GM15510 (cell line): ENCODE results near the gene PDCL2.

Experiments
- POLR2A ChIP-seq: IDR thresholded peaks from 3 replicates; pipeline ENCODE4 v1.6.1; 2011; ENCODE audit warnings: borderline replicate concordance; ENCODE audit not compliant: insufficient read length; ENCODE audit errors: extremely low read depth

The PDCL2 gene

GRCh38 chr4:55610381-55610780 lies 18.3 kb upstream of the PDCL2 start:
- TF ChIP-seq POLR2A, result no peak

GRCh38 chr4:55609393-55609866 lies 17.4 kb upstream of the PDCL2 start:
- TF ChIP-seq POLR2A, result no peak

GRCh38 chr4:55608591-55608990 lies 16.5 kb upstream of the PDCL2 start:
- no peak for TF ChIP-seq POLR2A

- no peak for TF ChIP-seq POLR2A
These were observed 13.0 kb upstream of the PDCL2 start for GRCh38 chr4:55604996-55605395.

GRCh38 chr4:55600640-55601039 lies 8.6 kb upstream of the PDCL2 start:
- no peak for TF ChIP-seq POLR2A

GRCh38 chr4:55598641-55599040 lies 6.6 kb upstream of the PDCL2 start:
- TF ChIP-seq POLR2A, result no peak

GRCh38 chr4:55588160-55588559 lies 3.9 kb downstream of the PDCL2 start:
- no peak for TF ChIP-seq POLR2A

- TF ChIP-seq POLR2A, result no peak
These were observed 13.6 kb downstream of the PDCL2 start for GRCh38 chr4:55578341-55579010.

- no peak for TF ChIP-seq POLR2A
These were observed 16.5 kb downstream of the PDCL2 start for GRCh38 chr4:55575513-55575912.

- TF ChIP-seq POLR2A, result no peak
These were observed 17.8 kb downstream of the PDCL2 start for GRCh38 chr4:55574252-55574651.

GRCh38 chr4:55571806-55572205 lies 20.2 kb downstream of the PDCL2 start:
- no peak for TF ChIP-seq POLR2A

GRCh38 chr4:55568905-55569504 lies 23.0 kb downstream of the PDCL2 start:
- no peak for TF ChIP-seq POLR2A

GRCh38 chr4:55561889-55562288 lies 30.2 kb downstream of the PDCL2 start:
- no peak for TF ChIP-seq POLR2A

GRCh38 chr4:55560096-55560495 lies 31.9 kb downstream of the PDCL2 start:
- TF ChIP-seq POLR2A, result no peak

- no peak for TF ChIP-seq POLR2A
These were observed 37.5 kb downstream of the PDCL2 start for GRCh38 chr4:55554453-55555030.

- TF ChIP-seq POLR2A, result no peak
These were observed 38.4 kb downstream of the PDCL2 start for GRCh38 chr4:55553441-55554201.

- TF ChIP-seq POLR2A, result no peak
These were observed 42.2 kb downstream of the PDCL2 start for GRCh38 chr4:55549888-55550287.
